Stimulated activated effector memory CD8-positive, alpha-beta T cell treated with anti-CD3 and anti-CD28 coated beads, Interleukin-12 subunit alpha, Interleukin-12 subunit beta, amount 100 ng/mL, for 72 hours (primary cell): ENCODE results near the gene SLC9A9.
"Not testable (repeated sequence)": the region's sequence is repeated elsewhere in the genome, so short reads cannot be mapped to it uniquely, and the experiment has no call there.

Source experiments
- ATAC-seq: fragments of 150-1000 bp; cut with Tn5 transposase; 2 replicates; pipeline ENCODE4 v1.10.0; 2021
- DNase-seq, 2 donors: peaks; one replicate each; pipeline ENCODE4 v3.0.0; 2021 to 2022; ENCODE audit warnings: low spot score in 2 of 2
- H3K27ac Mint-ChIP-seq: one replicate; pipeline ENCODE4 v1.8.0; 2022; ENCODE audit warnings: mild to moderate bottlenecking, mixed read lengths
- H3K36me3 Mint-ChIP-seq: one replicate; pipeline ENCODE4 v1.8.0; 2022; ENCODE audit warnings: mild to moderate bottlenecking, mixed read lengths
- H3K4me1 Mint-ChIP-seq: one replicate; pipeline ENCODE4 v1.8.0; 2022; ENCODE audit warnings: mixed read lengths
- H3K4me3 Mint-ChIP-seq: one replicate; pipeline ENCODE4 v1.8.0; 2022; ENCODE audit warnings: mild to moderate bottlenecking, mixed read lengths
- H3K9me3 Mint-ChIP-seq: one replicate; pipeline ENCODE4 v1.8.0; 2022; ENCODE audit warnings: mixed read lengths

SLC9A9 gene

DNA sequence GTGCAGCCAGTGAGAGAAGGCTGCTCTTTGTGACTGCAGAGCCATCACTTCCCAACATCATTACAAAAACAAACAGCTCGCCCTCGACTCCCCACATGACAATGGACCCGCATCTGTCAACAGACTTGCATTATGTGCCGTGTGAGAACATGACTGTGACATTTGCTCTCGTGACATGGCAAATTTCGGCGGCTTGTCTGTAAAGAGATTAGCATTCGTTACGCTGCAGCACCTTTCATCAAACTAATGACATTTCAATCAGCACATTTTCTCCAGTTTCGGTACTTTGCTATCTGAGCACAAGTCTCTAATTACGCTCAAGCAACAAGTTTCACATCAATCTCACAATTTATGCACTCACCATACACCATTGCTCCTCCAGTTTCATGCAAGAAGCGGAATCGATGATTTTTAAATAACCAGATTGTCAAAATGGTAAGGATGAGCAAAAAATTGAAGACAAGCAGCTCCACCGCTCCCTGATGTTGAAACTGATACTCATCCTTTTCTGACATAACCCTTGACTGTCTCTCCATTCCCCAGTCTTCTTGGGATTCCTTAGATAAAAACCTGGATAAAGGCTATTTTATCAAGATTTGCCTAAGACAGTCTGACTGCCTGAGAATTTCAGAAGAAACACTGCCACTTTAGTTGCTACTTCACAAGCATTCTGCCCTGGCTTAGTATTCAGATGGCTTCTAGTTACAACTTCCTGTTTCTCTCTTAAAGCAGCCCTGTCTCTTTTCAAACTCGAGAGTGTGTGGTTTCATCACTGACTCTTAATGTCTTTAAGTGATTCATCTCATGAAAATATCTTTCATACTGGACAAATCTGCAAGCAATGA lies at the start of gene SLC9A9:
Gene SLC9A9, minus strand, starts transcription at position 682 of the 845 bp plus-strand sequence. Its CDS starts 146 bp downstream, at position 536.
- Mint-ChIP-seq H3K27ac (peak within 1 kb of the TSS; percentile 88), H3K4me1 (peaks cover 40% of the 10 kb centered on the region), H3K9me3 (no peaks in the 10 kb centered on the region), H3K4me3 (peak within 1 kb of the TSS; percentile 83), H3K36me3 (peaks cover 6% of the 10 kb centered on the region)
- ATAC-seq (peak; percentile 97), DNase-seq (peak in 1 of 2 donors; percentile 56)

- no peak for ATAC-seq
- Mint-ChIP-seq H3K4me1 (no peaks in the 10 kb centered on the region), H3K9me3 (no peaks in the 10 kb centered on the region), H3K27ac (no peak overlapping the region), H3K36me3 (no peaks in the 10 kb centered on the region), H3K4me3 (no peak overlapping the region)
- DNase-seq, result no peak
These were observed 49.5 kb upstream of the SLC9A9 start for GRCh38 chr3:143897576-143898295.

DNA sequence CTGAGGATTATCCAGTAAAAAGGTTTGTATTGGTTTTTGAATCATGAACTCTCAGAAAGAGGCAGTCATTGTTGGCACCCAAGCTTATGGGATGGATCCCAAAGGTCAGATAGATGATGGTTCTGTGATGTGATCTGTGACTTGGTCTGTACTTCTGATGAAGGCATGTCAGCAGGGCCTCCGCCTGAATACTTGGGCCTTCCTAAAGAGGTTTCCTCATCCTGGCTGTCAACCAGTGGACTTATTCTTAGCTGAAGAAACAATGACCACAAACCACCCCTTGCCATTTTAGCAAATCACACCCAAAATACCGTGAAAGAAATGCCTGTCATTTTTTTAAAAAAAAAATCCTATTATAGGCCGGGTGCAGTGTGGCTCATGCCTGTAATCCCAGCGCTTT lies 48.2 kb upstream of the SLC9A9 start:
- ATAC-seq, result no peak
- Mint-ChIP-seq H3K27ac (no peak overlapping the region), H3K36me3 (no peaks in the 10 kb centered on the region), H3K4me1 (no peaks in the 10 kb centered on the region), H3K9me3 (no peaks in the 10 kb centered on the region), H3K4me3 (no peak overlapping the region)
- DNase-seq, result no peak

DNA sequence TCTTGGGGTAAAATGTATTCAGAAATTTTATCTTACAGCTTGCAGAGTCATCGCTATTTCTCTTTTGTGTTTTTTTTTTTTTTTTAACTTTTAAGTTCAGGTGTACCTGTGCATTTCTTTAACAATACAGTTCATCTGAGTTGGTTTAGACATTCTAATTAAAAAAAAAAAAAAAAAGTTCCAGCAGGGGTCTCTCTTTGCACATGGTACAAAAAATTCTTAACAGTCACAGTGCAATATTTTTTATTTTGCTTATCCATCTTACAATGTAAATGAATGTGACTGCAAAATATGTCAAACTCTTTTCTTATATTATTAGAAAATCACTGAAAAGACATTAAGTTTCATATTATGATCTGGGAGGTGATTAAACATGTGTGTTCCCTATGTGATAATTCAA lies 47.5 kb upstream of the SLC9A9 start:
- no peak for ATAC-seq
- H3K27ac Mint-ChIP-seq, result no peak overlapping the region
- no peak overlapping the region for H3K4me3 Mint-ChIP-seq
- H3K36me3 Mint-ChIP-seq, result no peaks in the 10 kb centered on the region
- DNase-seq, result no peak
- H3K4me1 Mint-ChIP-seq, result no peaks in the 10 kb centered on the region
- no peaks in the 10 kb centered on the region for H3K9me3 Mint-ChIP-seq

GRCh38 chr3:143888846-143889245 lies 40.6 kb upstream of the SLC9A9 start:
- ATAC-seq (no peak), DNase-seq (no peak)
- Mint-ChIP-seq H3K4me3 (no peak overlapping the region), H3K9me3 (no peaks in the 10 kb centered on the region), H3K4me1 (no peaks in the 10 kb centered on the region), H3K27ac (no peak overlapping the region), H3K36me3 (no peaks in the 10 kb centered on the region)

DNA sequence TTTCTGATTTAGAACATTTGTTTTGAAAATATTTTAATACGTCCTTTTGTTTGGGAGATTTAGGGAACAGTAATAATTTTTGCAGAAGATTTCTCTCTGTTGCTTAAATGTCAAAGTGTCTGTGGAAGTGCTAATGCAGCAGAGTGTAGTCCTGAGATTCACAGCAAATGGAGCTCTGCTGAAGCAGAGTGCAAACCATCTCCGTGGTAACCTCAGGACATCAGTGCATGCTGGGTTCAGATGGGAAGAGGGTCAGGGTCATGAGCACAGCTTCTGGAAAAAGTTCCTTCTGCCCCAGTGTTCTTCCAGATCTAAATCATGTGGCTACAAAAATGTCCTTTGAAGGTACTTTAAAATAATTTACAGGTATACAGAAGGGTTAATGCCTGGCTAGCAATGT lies 39.9 kb upstream of the SLC9A9 start:
- ATAC-seq, result no peak
- no peak overlapping the region for H3K4me3 Mint-ChIP-seq
- H3K9me3 Mint-ChIP-seq, result no peaks in the 10 kb centered on the region
- DNase-seq, result no peak
- no peaks in the 10 kb centered on the region for H3K36me3 Mint-ChIP-seq
- no peaks in the 10 kb centered on the region for H3K4me1 Mint-ChIP-seq
- no peak overlapping the region for H3K27ac Mint-ChIP-seq

GRCh38 chr3:143885780-143886427 lies 37.6 kb upstream of the SLC9A9 start:
- Mint-ChIP-seq H3K27ac (no peak overlapping the region), H3K36me3 (no peaks in the 10 kb centered on the region), H3K4me3 (no peak overlapping the region), H3K9me3 (no peaks in the 10 kb centered on the region), H3K4me1 (no peaks in the 10 kb centered on the region)
- no peak for DNase-seq
- ATAC-seq, result peak; percentile 76

GRCh38 chr3:143884861-143885260 lies 36.6 kb upstream of the SLC9A9 start:
- no peak for ATAC-seq
- H3K36me3 Mint-ChIP-seq, result no peaks in the 10 kb centered on the region
- no peak overlapping the region for H3K4me3 Mint-ChIP-seq
- no peaks in the 10 kb centered on the region for H3K9me3 Mint-ChIP-seq
- DNase-seq, result no peak
- H3K4me1 Mint-ChIP-seq, result no peaks in the 10 kb centered on the region
- H3K27ac Mint-ChIP-seq, result no peak overlapping the region

GRCh38 chr3:143883151-143883550 lies 34.9 kb upstream of the SLC9A9 start:
- Mint-ChIP-seq H3K27ac (no peak overlapping the region), H3K9me3 (no peaks in the 10 kb centered on the region), H3K36me3 (no peaks in the 10 kb centered on the region), H3K4me3 (no peak overlapping the region), H3K4me1 (no peaks in the 10 kb centered on the region)
- ATAC-seq (no peak), DNase-seq (no peak)

DNA sequence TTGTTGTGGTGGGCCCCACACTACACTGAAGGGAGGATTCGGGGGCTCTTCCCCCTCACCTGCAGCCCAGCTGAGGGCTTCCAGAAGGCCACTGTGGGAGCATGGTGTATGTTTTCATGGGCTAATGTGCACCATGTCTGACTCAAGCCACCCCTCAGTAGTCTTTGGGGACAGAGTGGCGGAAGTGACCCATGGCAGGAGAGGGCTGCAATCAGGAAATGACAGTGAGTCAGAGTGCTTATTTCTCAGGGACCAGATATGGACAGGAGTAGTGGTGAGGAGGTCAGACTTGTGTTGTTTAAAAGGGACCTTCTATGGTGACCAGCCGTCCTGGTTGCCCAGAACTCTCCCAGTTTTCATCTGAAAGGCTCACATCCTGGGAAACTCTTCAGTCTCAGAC lies 32.8 kb upstream of the SLC9A9 start:
- no peaks in the 10 kb centered on the region for H3K4me1 Mint-ChIP-seq
- DNase-seq, result no peak
- no peaks in the 10 kb centered on the region for H3K9me3 Mint-ChIP-seq
- no peak overlapping the region for H3K27ac Mint-ChIP-seq
- H3K36me3 Mint-ChIP-seq, result no peaks in the 10 kb centered on the region
- no peak overlapping the region for H3K4me3 Mint-ChIP-seq
- no peak for ATAC-seq

GRCh38 chr3:143875546-143875945 lies 27.3 kb upstream of the SLC9A9 start:
- no peak for ATAC-seq
- Mint-ChIP-seq H3K36me3 (no peaks in the 10 kb centered on the region), H3K27ac (no peak overlapping the region), H3K4me1 (no peaks in the 10 kb centered on the region), H3K9me3 (no peaks in the 10 kb centered on the region), H3K4me3 (no peak overlapping the region)
- no peak for DNase-seq

GRCh38 chr3:143873553-143873952 lies 25.3 kb upstream of the SLC9A9 start:
- not testable (repeated sequence) for H3K36me3 Mint-ChIP-seq, H3K9me3 Mint-ChIP-seq, H3K4me3 Mint-ChIP-seq, ATAC-seq, DNase-seq, H3K4me1 Mint-ChIP-seq, H3K27ac Mint-ChIP-seq

DNA sequence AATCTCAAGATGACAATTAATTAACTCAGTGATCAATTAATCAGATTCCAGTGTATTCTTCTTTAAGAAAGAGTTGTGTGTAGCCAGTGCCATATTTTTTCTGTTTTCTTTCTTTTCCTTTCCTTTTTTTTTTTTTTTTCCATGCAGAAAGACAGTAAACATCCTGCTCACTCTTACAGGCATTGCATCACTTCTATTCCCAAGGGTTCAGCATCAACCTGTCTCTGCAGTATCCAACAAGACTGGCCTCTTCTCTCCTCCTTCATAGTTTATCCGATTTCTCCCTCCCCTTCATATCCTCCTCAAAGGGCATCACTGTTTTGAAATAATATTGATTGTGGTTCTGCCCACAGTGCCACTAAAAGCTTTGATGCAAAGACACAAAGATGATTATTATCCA lies 17.0 kb upstream of the SLC9A9 start:
- DNase-seq, result no peak
- Mint-ChIP-seq H3K4me1 (no peaks in the 10 kb centered on the region), H3K27ac (no peak overlapping the region), H3K4me3 (no peak overlapping the region), H3K9me3 (no peaks in the 10 kb centered on the region), H3K36me3 (no peaks in the 10 kb centered on the region)
- ATAC-seq, result no peak

- Mint-ChIP-seq H3K36me3 (no peaks in the 10 kb centered on the region), H3K4me1 (no peaks in the 10 kb centered on the region), H3K4me3 (no peak overlapping the region), H3K27ac (no peak overlapping the region), H3K9me3 (no peaks in the 10 kb centered on the region)
- DNase-seq, result no peak
- ATAC-seq, result no peak
These were observed 11.4 kb upstream of the SLC9A9 start for GRCh38 chr3:143859465-143860203.
